ENCODE results near the gene STON2. TPM values are rescaled to one million over a fixed set of nuclear protein-coding genes. Genes with fewer than 3 reads are reported as not detected.

Gene STON2
- total and polyA plus RNA-seq, 2 of the 13 experiments (the other 11 are each of a cell fraction or from before 2014, with no cell fraction given): 2.1 to 11.0 TPM

- TF ChIP-seq, protein P1, sequence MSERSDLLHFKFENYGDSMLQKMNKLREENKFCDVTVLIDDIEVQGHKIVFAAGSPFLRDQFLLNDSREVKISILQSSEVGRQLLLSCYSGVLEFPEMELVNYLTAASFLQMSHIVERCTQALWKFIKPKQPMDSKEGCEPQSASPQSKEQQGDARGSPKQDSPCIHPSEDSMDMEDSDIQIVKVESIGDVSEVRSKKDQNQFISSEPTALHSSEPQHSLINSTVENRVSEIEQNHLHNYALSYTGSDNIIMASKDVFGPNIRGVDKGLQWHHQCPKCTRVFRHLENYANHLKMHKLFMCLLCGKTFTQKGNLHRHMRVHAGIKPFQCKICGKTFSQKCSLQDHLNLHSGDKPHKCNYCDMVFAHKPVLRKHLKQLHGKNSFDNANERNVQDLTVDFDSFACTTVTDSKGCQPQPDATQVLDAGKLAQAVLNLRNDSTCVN (CRISPR knock-in tag; IDR thresholded peaks at IDR 0.05; ENCODE audit: borderline replicate concordance): 0 out of 2 replicates have a peak, but pooled peaks have one; percentile 40
- TF ChIP-seq ZNF558 (CRISPR knock-in tag; IDR thresholded peaks at IDR 0.05; ENCODE audit: borderline replicate concordance) (peak; percentile 93), CENPX (CRISPR knock-in tag; IDR thresholded peaks at IDR 0.05) (no peak), KDM2A (CRISPR knock-in tag; IDR thresholded peaks at IDR 0.05; ENCODE audit: borderline replicate concordance, low read depth) (peak; percentile 67), PHF20 (CRISPR knock-in tag; IDR thresholded peaks at IDR 0.05) (peak; percentile 81), ZC3H4 (CRISPR knock-in tag; IDR thresholded peaks at IDR 0.05; ENCODE audit: borderline replicate concordance) (no peak; the same call in 1 of the 2 replicates), ZC3H13 (CRISPR knock-in tag; IDR thresholded peaks at IDR 0.05) (peak; percentile 91), ZNF574 (CRISPR knock-in tag; IDR thresholded peaks at IDR 0.05) (peak; percentile 11), HNRNPH1 (optimal IDR thresholded peaks at IDR 0.05; ENCODE audit: low read depth, low read length) (no peak), ZSCAN9 (CRISPR knock-in tag; IDR thresholded peaks at IDR 0.05; ENCODE audit: borderline replicate concordance) (no peak), KLF16 (CRISPR knock-in tag; IDR thresholded peaks at IDR 0.05) (peak in 1 of 2 experiments; percentile 53; a peak in 1 of 4 replicates), ZFAT (CRISPR knock-in tag; conservative IDR thresholded peaks at IDR 0.05) (no peak), ZNF24 (IDR thresholded peaks at IDR 0.05) (no peak), SIN3B (IDR thresholded peaks at IDR 0.05; ENCODE audit: low read length) (no peak; the same call in 1 of the 2 replicates), HOMEZ (CRISPR knock-in tag; IDR thresholded peaks at IDR 0.05; ENCODE audit: low read depth) (no peak), HNRNPLL (IDR thresholded peaks at IDR 0.05; ENCODE audit: low read depth, low read length, poor library complexity, severe bottlenecking) (peak; percentile 71), CHD2 (IDR thresholded peaks at IDR 0.05; ENCODE audit: low read depth, low read length) (peak; percentile 89), TAF1 (CRISPR knock-in tag; IDR thresholded peaks at IDR 0.05) (peak; percentile 78), YEATS2 (CRISPR knock-in tag; IDR thresholded peaks at IDR 0.05; ENCODE audit: borderline replicate concordance) (no peak), HOXA3 (CRISPR knock-in tag; IDR thresholded peaks at IDR 0.05) (peak; percentile 93), ZMYM4 (CRISPR knock-in tag; IDR thresholded peaks at IDR 0.05) (peak; percentile 97), MAFG (CRISPR knock-in tag; IDR thresholded peaks at IDR 0.05) (no peak), MIXL1 (CRISPR knock-in tag; IDR thresholded peaks at IDR 0.05) (no peak; the same call in none of the 2 replicates), ZNF841 (CRISPR knock-in tag; IDR thresholded peaks at IDR 0.05; ENCODE audit: borderline replicate concordance) (no peak)
- TF ChIP-seq, protein P2, sequence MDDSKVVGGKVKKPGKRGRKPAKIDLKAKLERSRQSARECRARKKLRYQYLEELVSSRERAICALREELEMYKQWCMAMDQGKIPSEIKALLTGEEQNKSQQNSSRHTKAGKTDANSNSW (CRISPR knock-in tag; IDR thresholded peaks at IDR 0.05; ENCODE audit: borderline replicate concordance): no peak
Measured at GRCh38 chr14:81220830-81221578, 179.1 kb downstream of the STON2 start, which contains the start of gene GTF2A1 (continued).
